MM.1S (cell line): ENCODE results near the gene USP5.

ENCODE experiments used
- CTCF ChIP-seq: fragments of 300-600 bp; sonication (generic); IDR thresholded peaks from 2 replicates; pipeline ENCODE4 v1.5.1; 2016; ENCODE audit warnings: antibody characterized with exemption, low read length, mixed read lengths
- EZH2 ChIP-seq: fragments of 300-600 bp; sonication (generic); optimal IDR thresholded peaks from 2 replicates; pipeline ENCODE3; 2017; ENCODE audit warnings: low read depth, mild to moderate bottlenecking, antibody characterized with exemption, low read length, mixed read lengths

DNA sequence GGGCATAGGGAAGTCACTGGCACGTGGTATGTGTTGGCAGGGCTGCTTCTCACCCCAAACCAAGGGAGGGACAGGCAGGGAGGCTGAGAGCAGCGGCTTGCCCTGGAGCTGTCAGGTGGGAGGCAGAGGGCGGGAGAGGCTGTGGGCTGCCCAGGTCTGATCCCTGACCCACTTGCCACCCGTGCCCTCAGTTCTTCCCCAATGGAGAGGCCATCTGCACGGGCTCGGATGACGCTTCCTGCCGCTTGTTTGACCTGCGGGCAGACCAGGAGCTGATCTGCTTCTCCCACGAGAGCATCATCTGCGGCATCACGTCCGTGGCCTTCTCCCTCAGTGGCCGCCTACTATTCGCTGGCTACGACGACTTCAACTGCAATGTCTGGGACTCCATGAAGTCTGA lies 6.6 kb upstream of the USP5 start:
- no peak for TF ChIP-seq CTCF
- no peak for TF ChIP-seq EZH2
